Measurements from ENCODE around the gene CNTN4.

DNA sequence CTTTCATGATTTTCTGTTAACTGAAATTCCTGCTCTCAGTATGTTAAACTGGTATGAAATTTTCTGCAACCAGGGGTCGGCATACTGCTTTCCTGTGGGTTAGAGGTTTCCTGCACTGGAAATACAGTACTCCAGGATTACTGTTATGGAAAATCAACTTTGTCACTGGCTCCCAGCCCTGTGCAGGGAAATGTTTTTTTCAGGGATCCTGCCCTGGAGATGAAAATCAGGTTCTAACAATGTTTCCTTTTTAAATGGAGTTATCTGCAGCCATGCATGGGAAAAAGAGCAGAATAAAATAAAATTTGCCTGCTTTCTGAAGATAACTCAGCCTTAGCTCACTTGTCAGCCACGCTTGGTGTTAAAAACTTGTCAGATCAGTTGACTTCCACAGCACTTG lies 791.1 kb downstream of the CNTN4 start:
- no peak for TF ChIP-seq POLR2AphosphoS5 (IDR thresholded peaks at IDR 0.05; ENCODE audit: borderline replicate concordance, low read depth, low read length)
- no peak for TF ChIP-seq EZH2 (IDR thresholded peaks at IDR 0.05)

Measured in SK-N-MC (cell line).